Measurements from ENCODE around the gene SERPINA10. TPM values are rescaled to one million over a fixed set of nuclear protein-coding genes. Genes with fewer than 3 reads are reported as not detected.

Gene SERPINA10
- polyA plus RNA-seq, 1 of the 3 experiments (the other 2 are of a cell fraction), result not detected

- H2AFZ ChIP-seq (ENCODE audit: low read depth), result no peak overlapping the region
- WGBS (ENCODE audit: low lambda C conversion rate), result 48% methylated on average over 7 of the region's 7 CpGs
- H3K27me3 ChIP-seq (ENCODE audit: insufficient read depth), result no peaks in the 10 kb centered on the region
- H3K27ac ChIP-seq (ENCODE audit: low read depth in 2 of 2, low read length in 1 of 2), result no peak overlapping the region
- no peaks in the 10 kb centered on the region for H4K20me1 ChIP-seq (ENCODE audit: insufficient read depth)
- H3K4me1 ChIP-seq (ENCODE audit: control insufficient read depth in 1 of 2, insufficient read depth in 2 of 2, low read depth in 1 of 2, low read length in 1 of 2), result no peaks in the 10 kb centered on the region
- CTCF ChIA-PET, result no interaction called here
- no peak overlapping the region for H3K4me2 ChIP-seq
- no peaks in the 10 kb centered on the region for H3K36me3 ChIP-seq (replicated peaks in 1 of 2; ENCODE audit: control insufficient read depth in 1 of 2, insufficient read depth in 2 of 2, low read length in 1 of 2)
- H3K9me3 ChIP-seq, result no peaks in the 10 kb centered on the region
- POLR2A ChIA-PET, result no interaction called here
- H3K9me2 ChIP-seq, result no peaks in the 10 kb centered on the region
- no peak overlapping the region for H3K9ac ChIP-seq
- no peak overlapping the region for H3K4me3 ChIP-seq (ENCODE audit: low read depth in 2 of 2, low read length in 1 of 2)
- TF ChIP-seq POLR2AphosphoS5 (IDR thresholded peaks at IDR 0.05; ENCODE audit: low read depth, low read length), result no peak
- no peak for TF ChIP-seq FOXJ3 (CRISPR knock-in tag; IDR thresholded peaks at IDR 0.05)
- TF ChIP-seq MEF2A (IDR thresholded peaks at IDR 0.05; ENCODE audit: borderline replicate concordance, low read depth), result no peak
- no peak for TF ChIP-seq TAF1 (IDR thresholded peaks at IDR 0.05; ENCODE audit: borderline replicate concordance, low read depth, low read length)
- no peak for TF ChIP-seq FOSL2 (IDR thresholded peaks at IDR 0.05; ENCODE audit: borderline replicate concordance, low read depth)
- no peak for TF ChIP-seq JUND (IDR thresholded peaks at IDR 0.05)
- no peak for TF ChIP-seq IRF3 (IDR thresholded peaks at IDR 0.05; ENCODE audit: low read depth, low read length)
- no peak for TF ChIP-seq ZBTB33 (IDR thresholded peaks at IDR 0.05; ENCODE audit: borderline replicate concordance, low read depth)
- TF ChIP-seq GATA2 (CRISPR knock-in tag; IDR thresholded peaks at IDR 0.05), result no peak
- no peak for TF ChIP-seq NRF1 (IDR thresholded peaks at IDR 0.05; ENCODE audit: low read depth, low read length)
- no peak for TF ChIP-seq PBX3 (IDR thresholded peaks at IDR 0.05)
- no peak for TF ChIP-seq EZH2phosphoT487 (IDR thresholded peaks at IDR 0.05; ENCODE audit: borderline replicate concordance, low read depth)
- TF ChIP-seq MXI1 (IDR thresholded peaks at IDR 0.05; ENCODE audit: low read depth, low read length), result no peak
- no peak for TF ChIP-seq YY1 (IDR thresholded peaks at IDR 0.05; ENCODE audit: low read depth)
- no peak for TF ChIP-seq TCF12 (IDR thresholded peaks at IDR 0.05)
- no peak for TF ChIP-seq FOXM1 (IDR thresholded peaks at IDR 0.05; ENCODE audit: low read depth)
- DNase-seq, result no peak
- H3K79me2 ChIP-seq (ENCODE audit: insufficient read depth), result no peaks in the 10 kb centered on the region
- no peaks in the 10 kb centered on the region for H3F3A ChIP-seq (replicated peaks; ENCODE audit: insufficient read depth)
These were observed 39.1 kb upstream of the SERPINA10 start for GRCh38 chr14:94332063-94332583.

All from SK-N-SH (cell line).